ENCODE results near the gene UVSSA.
A peak's percentile ranks its signal among the peaks of the same experiment; 100 is the strongest.

Gene UVSSA

GRCh38 chr4:1346781-1347409 is at the start of gene UVSSA:
Gene UVSSA, plus strand, starts transcription at chr4:1347208. Its CDS starts 884 bp downstream, at chr4:1348092.
- Mint-ChIP-seq H3K36me3 (ENCODE audit: low read depth) (peaks cover 46% of the 10 kb centered on the region), H3K27me3 (ENCODE audit: low read depth, poor library complexity) (peaks cover 3% of the 10 kb centered on the region), H3K9me3 (peaks cover 20% of the 10 kb centered on the region), H3K4me3 (peak within 1 kb of the TSS; percentile 91), H3K4me1 (peaks cover 52% of the 10 kb centered on the region), H3K27ac (peak within 1 kb of the TSS; percentile 97)
- peak; percentile 100 for DNase-seq
- TF ChIP-seq, protein P1, sequence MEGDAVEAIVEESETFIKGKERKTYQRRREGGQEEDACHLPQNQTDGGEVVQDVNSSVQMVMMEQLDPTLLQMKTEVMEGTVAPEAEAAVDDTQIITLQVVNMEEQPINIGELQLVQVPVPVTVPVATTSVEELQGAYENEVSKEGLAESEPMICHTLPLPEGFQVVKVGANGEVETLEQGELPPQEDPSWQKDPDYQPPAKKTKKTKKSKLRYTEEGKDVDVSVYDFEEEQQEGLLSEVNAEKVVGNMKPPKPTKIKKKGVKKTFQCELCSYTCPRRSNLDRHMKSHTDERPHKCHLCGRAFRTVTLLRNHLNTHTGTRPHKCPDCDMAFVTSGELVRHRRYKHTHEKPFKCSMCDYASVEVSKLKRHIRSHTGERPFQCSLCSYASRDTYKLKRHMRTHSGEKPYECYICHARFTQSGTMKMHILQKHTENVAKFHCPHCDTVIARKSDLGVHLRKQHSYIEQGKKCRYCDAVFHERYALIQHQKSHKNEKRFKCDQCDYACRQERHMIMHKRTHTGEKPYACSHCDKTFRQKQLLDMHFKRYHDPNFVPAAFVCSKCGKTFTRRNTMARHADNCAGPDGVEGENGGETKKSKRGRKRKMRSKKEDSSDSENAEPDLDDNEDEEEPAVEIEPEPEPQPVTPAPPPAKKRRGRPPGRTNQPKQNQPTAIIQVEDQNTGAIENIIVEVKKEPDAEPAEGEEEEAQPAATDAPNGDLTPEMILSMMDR (IDR thresholded peaks at IDR 0.05) = no peak

DNA sequence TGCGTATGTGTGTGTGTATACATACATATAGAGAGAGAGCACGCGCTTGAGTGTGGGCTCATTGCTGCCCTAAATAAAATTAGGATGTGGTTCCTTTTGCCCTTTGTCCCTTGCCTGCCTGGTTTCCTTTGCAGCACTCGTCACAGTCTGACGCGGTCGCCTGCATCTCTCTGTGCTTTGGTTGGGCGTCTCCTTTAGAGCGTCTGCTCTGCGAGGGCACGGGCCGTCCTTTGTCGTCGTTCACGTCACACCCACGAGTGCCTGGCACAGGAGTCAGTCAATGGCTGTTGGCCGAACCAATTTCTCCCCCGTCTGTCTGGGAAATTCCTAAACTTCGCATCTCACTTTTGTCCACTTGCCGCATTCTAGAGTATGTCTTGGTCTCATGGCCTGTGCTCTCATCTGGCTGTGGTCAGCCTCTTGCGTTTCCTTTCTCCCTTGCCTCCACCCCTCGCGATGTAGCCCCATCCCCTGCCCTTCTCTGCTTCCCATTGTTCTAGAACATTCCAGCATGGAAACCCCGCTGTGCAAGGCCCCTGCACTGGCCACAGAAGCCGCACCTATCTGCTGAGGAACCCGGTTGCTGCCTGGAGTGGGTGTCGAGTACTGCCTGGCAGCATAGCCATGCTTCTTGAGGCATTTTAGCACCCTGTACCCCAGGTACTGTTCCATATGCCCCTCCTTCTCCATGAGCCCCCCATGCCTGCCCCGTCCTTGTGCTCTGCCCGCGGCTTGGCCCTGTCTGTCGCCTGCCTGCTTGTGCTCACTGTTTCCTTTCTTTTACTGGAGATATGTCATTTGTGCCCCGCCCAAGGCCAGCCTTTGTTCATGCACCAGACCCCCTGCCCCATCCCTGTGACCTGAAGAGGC is 49.3 kb upstream of the UVSSA start:
- Mint-ChIP-seq H3K27me3 (ENCODE audit: low read depth, poor library complexity) (no peaks in the 10 kb centered on the region), H3K9me3 (peaks cover 6% of the 10 kb centered on the region), H3K36me3 (ENCODE audit: low read depth) (peaks cover 45% of the 10 kb centered on the region), H3K27ac (peak overlapping the region; percentile 44), H3K4me3 (no peak overlapping the region), H3K4me1 (peaks cover 14% of the 10 kb centered on the region)
- DNase-seq = no peak
- TF ChIP-seq, protein P1 (IDR thresholded peaks at IDR 0.05) = no peak

- Mint-ChIP-seq H3K4me3 (no peak overlapping the region), H3K36me3 (ENCODE audit: low read depth) (peaks cover 53% of the 10 kb centered on the region), H3K27ac (peak overlapping the region; percentile 44), H3K4me1 (peaks cover 14% of the 10 kb centered on the region), H3K9me3 (peaks cover 6% of the 10 kb centered on the region), H3K27me3 (ENCODE audit: low read depth, poor library complexity) (no peaks in the 10 kb centered on the region)
- DNase-seq = no peak
- TF ChIP-seq, protein P1 (IDR thresholded peaks at IDR 0.05) = no peak
Observed at GRCh38 chr4:1298461-1298860, 48.5 kb upstream of the UVSSA start.

DNA sequence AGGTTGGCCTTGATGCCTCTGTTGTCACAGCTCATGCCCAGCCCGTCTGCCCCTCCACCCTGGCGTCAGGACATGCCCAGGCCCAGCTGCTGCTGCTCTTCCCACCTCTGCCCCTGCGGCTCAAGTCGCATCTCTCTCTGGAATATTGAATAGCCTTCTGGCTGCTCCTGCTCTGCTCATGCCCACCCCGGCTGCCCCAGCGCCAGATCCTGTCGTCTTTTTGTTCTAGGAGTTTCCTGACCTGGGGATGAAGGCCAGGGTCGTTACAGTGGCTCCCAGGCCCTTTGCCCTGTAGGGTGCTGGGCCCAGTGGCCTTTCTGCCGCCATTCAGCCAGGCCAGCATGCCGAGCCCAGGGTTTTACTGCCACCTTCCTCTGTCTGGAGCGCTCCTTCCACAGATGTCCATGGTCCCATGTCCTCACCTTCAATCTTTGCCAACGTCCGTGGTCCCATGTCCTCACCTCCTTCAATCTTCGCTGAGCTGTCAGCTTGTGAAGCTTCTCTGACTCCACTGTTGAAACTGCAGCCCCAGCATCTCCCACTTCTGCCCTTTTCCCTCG is 47.6 kb upstream of the UVSSA start:
- DNase-seq = no peak
- TF ChIP-seq, protein P1 (IDR thresholded peaks at IDR 0.05) = no peak
- H3K4me1 Mint-ChIP-seq = peaks cover 5% of the 10 kb centered on the region
- H3K36me3 Mint-ChIP-seq (ENCODE audit: low read depth) = peaks cover 60% of the 10 kb centered on the region
- H3K9me3 Mint-ChIP-seq = peaks cover 6% of the 10 kb centered on the region
- H3K27me3 Mint-ChIP-seq (ENCODE audit: low read depth, poor library complexity) = no peaks in the 10 kb centered on the region
- no peak overlapping the region for H3K4me3 Mint-ChIP-seq
- H3K27ac Mint-ChIP-seq = peak overlapping the region; percentile 83

- peaks cover 6% of the 10 kb centered on the region for H3K9me3 Mint-ChIP-seq
- no peaks in the 10 kb centered on the region for H3K27me3 Mint-ChIP-seq (ENCODE audit: low read depth, poor library complexity)
- H3K36me3 Mint-ChIP-seq (ENCODE audit: low read depth) = peaks cover 72% of the 10 kb centered on the region
- peaks cover 5% of the 10 kb centered on the region for H3K4me1 Mint-ChIP-seq
- TF ChIP-seq, protein P1 (IDR thresholded peaks at IDR 0.05) = no peak
- H3K4me3 Mint-ChIP-seq = no peak overlapping the region
- DNase-seq = no peak
- H3K27ac Mint-ChIP-seq = peak overlapping the region; percentile 12
Observed at GRCh38 chr4:1300466-1301455, 46.2 kb upstream of the UVSSA start.
